ENCODE results near the gene FAM13A.

Gene FAM13A

DNA sequence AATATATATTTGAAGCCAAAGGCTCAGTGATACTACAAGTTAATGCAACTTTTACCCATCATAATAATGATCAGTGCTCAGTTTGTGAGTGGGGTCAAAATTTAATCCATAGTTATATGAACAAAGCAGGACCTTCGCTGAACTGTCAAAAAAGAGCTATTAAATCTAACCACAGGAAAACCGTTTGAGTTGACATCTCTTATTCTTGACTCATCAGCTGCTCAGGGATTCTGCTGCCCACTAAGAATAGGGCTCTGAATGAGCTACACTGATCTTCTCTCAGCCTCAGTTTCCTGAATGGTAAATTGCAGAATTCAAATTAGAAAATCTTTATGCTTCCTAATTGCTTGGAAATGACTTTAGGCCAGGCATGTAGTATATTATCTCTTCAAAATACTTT is 314.4 kb downstream of the FAM13A start:
- Histone ChIP-seq H4K91ac (ENCODE audit: low read depth, low read length, poor library complexity) (no peak overlapping the region), H4K8ac (ENCODE audit: low read depth, low read length) (no peak overlapping the region), H2AFZ (ENCODE audit: low read length) (no peak overlapping the region), H3K14ac (ENCODE audit: low read length) (no peak overlapping the region), H3K79me1 (ENCODE audit: low read depth, low read length) (no peaks in the 10 kb centered on the region), H3K18ac (ENCODE audit: low read length) (no peak overlapping the region), H3K27ac (replicated peaks; ENCODE audit: low read length) (no peak overlapping the region), H3K4me1 (ENCODE audit: control insufficient read depth in 2 of 2, insufficient read depth in 1 of 2, low read depth in 1 of 2, low read length in 2 of 2) (peaks cover 0 to 4% of the 10 kb centered on the region in 2 donors), H2BK5ac (ENCODE audit: low read length) (no peak overlapping the region), H2BK12ac (ENCODE audit: low read length) (no peak overlapping the region), H3K27me3 (ENCODE audit: control insufficient read depth in 3 of 3, insufficient read depth in 3 of 3, low read depth in 1 of 3, low read length in 3 of 3) (no peaks in the 10 kb centered on the region), H3K4me3 (ENCODE audit: low read length in 2 of 2) (no peak overlapping the region), H2BK15ac (ENCODE audit: low read length) (no peak overlapping the region), H2AK5ac (ENCODE audit: low read depth, low read length) (no peak overlapping the region), H3K9ac (ENCODE audit: low read depth, low read length, poor library complexity) (no peak overlapping the region), H3K9me3 (replicated peaks in 1 of 2; ENCODE audit: control insufficient read depth in 2 of 2, insufficient read depth in 1 of 2, low read depth in 1 of 2, low read length in 2 of 2) (no peaks in the 10 kb centered on the region), H3K4me2 (ENCODE audit: insufficient read depth, low read length, poor library complexity, severe bottlenecking) (no peak overlapping the region), H3K36me3 (replicated peaks in 1 of 2; ENCODE audit: control insufficient read depth in 2 of 2, insufficient read depth in 2 of 2, low read length in 2 of 2) (peaks cover 12 to 46% of the 10 kb centered on the region in 2 donors), H2BK120ac (ENCODE audit: low read depth, low read length) (no peak overlapping the region), H3K4ac (ENCODE audit: low read length) (no peak overlapping the region), H3K23ac (ENCODE audit: low read depth, low read length, poor library complexity) (no peak overlapping the region)
- DNase-seq (ENCODE audit: low spot score), result no peak
- no CpG with 5 or more reads among the region's 2 CpGs for WGBS, 2 donors (ENCODE audit: extremely low coverage in 2 of 2, insufficient read length in 2 of 2, insufficient replicate concordance in 1 of 2)

DNA sequence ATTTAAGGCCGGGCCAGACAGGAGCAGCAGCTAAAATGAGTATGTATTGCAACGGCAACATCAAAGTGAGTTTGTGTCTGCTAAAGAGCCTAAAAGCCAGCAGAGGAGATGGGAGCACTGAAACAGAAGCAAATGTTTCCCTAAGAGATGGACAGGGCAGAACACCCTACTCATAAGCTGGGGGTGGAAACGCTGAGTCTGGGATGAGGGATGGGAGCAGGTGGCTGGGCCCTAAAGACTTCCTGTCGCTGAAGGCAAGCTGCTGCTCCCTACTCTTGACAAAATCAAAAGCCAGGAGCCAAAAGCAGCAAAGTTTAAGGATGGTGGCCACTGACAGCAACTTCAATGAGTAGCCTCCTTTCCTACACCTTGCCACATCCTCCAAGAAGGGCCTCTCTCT is 318.8 kb downstream of the FAM13A start:
- no CpG with 5 or more reads among the region's 4 CpGs for WGBS, 2 donors (ENCODE audit: extremely low coverage in 2 of 2, insufficient read length in 2 of 2, insufficient replicate concordance in 1 of 2)

DNA sequence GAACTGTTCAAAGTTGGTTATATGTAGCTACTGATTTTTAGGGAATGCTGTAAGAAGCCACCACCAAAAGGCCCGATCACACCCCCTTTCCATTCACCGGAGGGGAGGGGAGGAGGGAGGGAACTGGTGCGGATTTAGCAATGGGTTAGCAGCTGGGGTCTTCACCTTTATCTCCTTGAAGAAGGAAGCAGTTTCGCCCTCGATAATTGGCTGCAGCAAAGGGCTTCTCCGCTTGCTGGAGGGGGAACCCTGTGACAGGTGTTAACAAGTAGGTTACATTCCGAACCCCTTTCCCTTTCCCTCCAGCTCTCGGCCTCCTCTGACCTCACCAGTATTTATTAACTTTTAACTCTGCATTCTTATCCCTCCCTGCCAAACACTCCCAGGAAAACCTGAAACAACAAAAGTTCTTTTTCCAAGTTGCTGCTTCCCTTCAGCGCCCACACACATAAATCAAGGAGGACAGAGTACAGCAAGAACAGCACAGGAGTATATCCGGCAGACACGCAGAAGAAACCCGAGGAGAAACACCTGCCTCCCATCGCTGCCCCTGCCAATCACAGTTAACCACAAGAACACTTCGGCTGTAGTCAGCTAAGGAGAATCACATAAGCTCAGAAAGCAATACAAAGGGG is 319.6 kb downstream of the FAM13A start:
- no peak overlapping the region for H2BK12ac ChIP-seq (ENCODE audit: low read length)
- H2AK5ac ChIP-seq (ENCODE audit: low read depth, low read length), result no peak overlapping the region
- WGBS, 2 donors (ENCODE audit: extremely low coverage in 2 of 2, insufficient read length in 2 of 2, insufficient replicate concordance in 1 of 2), result no CpG with 5 or more reads among the region's 14 CpGs
- peaks cover 0 to 8% of the 10 kb centered on the region in 2 donors for H3K4me1 ChIP-seq (ENCODE audit: control insufficient read depth in 2 of 2, insufficient read depth in 1 of 2, low read depth in 1 of 2, low read length in 2 of 2)
- H2BK5ac ChIP-seq (ENCODE audit: low read length), result no peak overlapping the region
- no peak overlapping the region for H3K23ac ChIP-seq (ENCODE audit: low read depth, low read length, poor library complexity)
- no peak overlapping the region for H2BK120ac ChIP-seq (ENCODE audit: low read depth, low read length)
- no peak overlapping the region for H2AFZ ChIP-seq (ENCODE audit: low read length)
- no peak overlapping the region for H3K9ac ChIP-seq (ENCODE audit: low read depth, low read length, poor library complexity)
- H3K14ac ChIP-seq (ENCODE audit: low read length), result no peak overlapping the region
- H4K8ac ChIP-seq (ENCODE audit: low read depth, low read length), result no peak overlapping the region
- no peak overlapping the region for H3K4me2 ChIP-seq (ENCODE audit: insufficient read depth, low read length, poor library complexity, severe bottlenecking)
- peaks cover 4 to 30% of the 10 kb centered on the region in 2 donors for H3K36me3 ChIP-seq (replicated peaks in 1 of 2; ENCODE audit: control insufficient read depth in 2 of 2, insufficient read depth in 2 of 2, low read length in 2 of 2)
- H3K27me3 ChIP-seq (ENCODE audit: control insufficient read depth in 3 of 3, insufficient read depth in 3 of 3, low read depth in 1 of 3, low read length in 3 of 3), result no peaks in the 10 kb centered on the region
- H3K18ac ChIP-seq (ENCODE audit: low read length), result no peak overlapping the region
- no peaks in the 10 kb centered on the region for H3K79me1 ChIP-seq (ENCODE audit: low read depth, low read length)
- no peak overlapping the region for H3K4ac ChIP-seq (ENCODE audit: low read length)
- no peak overlapping the region for H3K4me3 ChIP-seq (ENCODE audit: low read length in 2 of 2)
- H2BK15ac ChIP-seq (ENCODE audit: low read length), result no peak overlapping the region
- no peaks in the 10 kb centered on the region for H3K9me3 ChIP-seq (replicated peaks in 1 of 2; ENCODE audit: control insufficient read depth in 2 of 2, insufficient read depth in 1 of 2, low read depth in 1 of 2, low read length in 2 of 2)
- DNase-seq (ENCODE audit: low spot score), result no peak
- no peak overlapping the region for H4K91ac ChIP-seq (ENCODE audit: low read depth, low read length, poor library complexity)
- H3K27ac ChIP-seq (replicated peaks; ENCODE audit: low read length), result no peak overlapping the region

More for the DNA sequence above, 318.8 kb downstream of the FAM13A start:
- no peak overlapping the region for H3K27ac ChIP-seq (replicated peaks; ENCODE audit: low read length)
- no peak overlapping the region for H3K18ac ChIP-seq (ENCODE audit: low read length)
- H3K4ac ChIP-seq (ENCODE audit: low read length), result no peak overlapping the region
- peaks cover 4 to 30% of the 10 kb centered on the region in 2 donors for H3K36me3 ChIP-seq (replicated peaks in 1 of 2; ENCODE audit: control insufficient read depth in 2 of 2, insufficient read depth in 2 of 2, low read length in 2 of 2)
- H3K4me2 ChIP-seq (ENCODE audit: insufficient read depth, low read length, poor library complexity, severe bottlenecking), result no peak overlapping the region
- H4K8ac ChIP-seq (ENCODE audit: low read depth, low read length), result no peak overlapping the region
- no peaks in the 10 kb centered on the region for H3K9me3 ChIP-seq (replicated peaks in 1 of 2; ENCODE audit: control insufficient read depth in 2 of 2, insufficient read depth in 1 of 2, low read depth in 1 of 2, low read length in 2 of 2)
- no peak overlapping the region for H2AK5ac ChIP-seq (ENCODE audit: low read depth, low read length)
- H2BK12ac ChIP-seq (ENCODE audit: low read length), result no peak overlapping the region
- H2BK15ac ChIP-seq (ENCODE audit: low read length), result no peak overlapping the region
- no peaks in the 10 kb centered on the region for H3K27me3 ChIP-seq (ENCODE audit: control insufficient read depth in 3 of 3, insufficient read depth in 3 of 3, low read depth in 1 of 3, low read length in 3 of 3)
- no peak overlapping the region for H3K4me3 ChIP-seq (ENCODE audit: low read length in 2 of 2)
- no peaks in the 10 kb centered on the region for H3K79me1 ChIP-seq (ENCODE audit: low read depth, low read length)
- no peak for DNase-seq (ENCODE audit: low spot score)
- no peak overlapping the region for H3K9ac ChIP-seq (ENCODE audit: low read depth, low read length, poor library complexity)
- H2BK5ac ChIP-seq (ENCODE audit: low read length), result no peak overlapping the region
- no peak overlapping the region for H2AFZ ChIP-seq (ENCODE audit: low read length)
- H2BK120ac ChIP-seq (ENCODE audit: low read depth, low read length), result no peak overlapping the region
- peaks cover 0 to 8% of the 10 kb centered on the region in 2 donors for H3K4me1 ChIP-seq (ENCODE audit: control insufficient read depth in 2 of 2, insufficient read depth in 1 of 2, low read depth in 1 of 2, low read length in 2 of 2)
- no peak overlapping the region for H4K91ac ChIP-seq (ENCODE audit: low read depth, low read length, poor library complexity)
- H3K14ac ChIP-seq (ENCODE audit: low read length), result no peak overlapping the region
- H3K23ac ChIP-seq (ENCODE audit: low read depth, low read length, poor library complexity), result no peak overlapping the region

DNA sequence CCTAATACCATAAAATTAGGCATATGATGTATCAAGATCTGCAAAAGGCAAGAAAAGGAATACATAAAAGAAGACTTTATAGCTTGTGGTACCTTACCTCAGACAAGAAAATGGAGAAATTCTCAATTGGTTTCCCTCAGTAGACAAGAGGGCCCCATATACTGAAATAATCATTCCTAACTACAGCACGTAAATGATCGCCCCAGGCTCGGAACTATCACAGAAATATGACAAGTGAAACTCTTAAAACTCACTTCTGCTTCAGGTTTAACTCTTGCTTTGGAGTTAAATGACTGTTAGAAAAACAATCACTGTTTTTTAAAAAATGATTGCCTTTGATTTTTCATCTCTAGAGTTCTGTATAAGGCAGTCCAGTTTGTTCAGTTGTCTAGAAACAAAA is 320.7 kb downstream of the FAM13A start:
- Histone ChIP-seq H3K14ac (ENCODE audit: low read length) (no peak overlapping the region), H3K18ac (ENCODE audit: low read length) (no peak overlapping the region), H3K79me1 (ENCODE audit: low read depth, low read length) (no peaks in the 10 kb centered on the region), H2AFZ (ENCODE audit: low read length) (no peak overlapping the region), H3K4ac (ENCODE audit: low read length) (no peak overlapping the region), H3K23ac (ENCODE audit: low read depth, low read length, poor library complexity) (no peak overlapping the region), H4K91ac (ENCODE audit: low read depth, low read length, poor library complexity) (no peak overlapping the region), H3K4me3 (ENCODE audit: low read length in 2 of 2) (no peak overlapping the region), H3K4me2 (ENCODE audit: insufficient read depth, low read length, poor library complexity, severe bottlenecking) (no peak overlapping the region), H3K9me3 (replicated peaks in 1 of 2; ENCODE audit: control insufficient read depth in 2 of 2, insufficient read depth in 1 of 2, low read depth in 1 of 2, low read length in 2 of 2) (no peaks in the 10 kb centered on the region), H3K27me3 (ENCODE audit: control insufficient read depth in 3 of 3, insufficient read depth in 3 of 3, low read depth in 1 of 3, low read length in 3 of 3) (no peaks in the 10 kb centered on the region), H3K27ac (replicated peaks; ENCODE audit: low read length) (no peak overlapping the region), H3K36me3 (replicated peaks in 1 of 2; ENCODE audit: control insufficient read depth in 2 of 2, insufficient read depth in 2 of 2, low read length in 2 of 2) (peaks cover 4 to 38% of the 10 kb centered on the region in 2 donors), H4K8ac (ENCODE audit: low read depth, low read length) (no peak overlapping the region), H3K4me1 (ENCODE audit: control insufficient read depth in 2 of 2, insufficient read depth in 1 of 2, low read depth in 1 of 2, low read length in 2 of 2) (peaks cover 0 to 8% of the 10 kb centered on the region in 2 donors), H2BK120ac (ENCODE audit: low read depth, low read length) (no peak overlapping the region), H2BK15ac (ENCODE audit: low read length) (no peak overlapping the region), H2AK5ac (ENCODE audit: low read depth, low read length) (no peak overlapping the region), H3K9ac (ENCODE audit: low read depth, low read length, poor library complexity) (no peak overlapping the region), H2BK12ac (ENCODE audit: low read length) (no peak overlapping the region), H2BK5ac (ENCODE audit: low read length) (no peak overlapping the region)
- DNase-seq (ENCODE audit: low spot score), result no peak
- no CpG with 5 or more reads among the region's 3 CpGs for WGBS, 2 donors (ENCODE audit: extremely low coverage in 2 of 2, insufficient read length in 2 of 2, insufficient replicate concordance in 1 of 2)
